ENCODE results near the gene EXOC4.

DNA sequence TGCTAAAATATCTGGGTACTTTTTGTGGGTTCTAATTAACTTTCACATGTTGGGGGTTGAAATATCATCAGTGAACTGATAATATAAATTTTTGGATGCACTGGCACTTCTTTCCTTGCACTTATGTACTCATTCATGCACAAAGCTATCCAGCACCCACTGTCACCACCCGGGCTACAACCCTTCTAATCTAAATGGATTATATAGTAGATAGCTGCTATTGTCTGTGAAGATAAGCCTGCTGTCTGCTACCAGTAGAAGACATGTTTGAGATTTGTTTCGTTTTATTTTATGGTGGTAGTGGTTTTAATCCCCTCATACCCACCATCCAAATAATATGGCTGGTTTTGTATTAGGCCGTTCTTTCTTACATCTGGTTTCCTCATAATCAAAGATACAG, 520.7 kb downstream of the EXOC4 start:
- TF ChIP-seq, protein P1, sequence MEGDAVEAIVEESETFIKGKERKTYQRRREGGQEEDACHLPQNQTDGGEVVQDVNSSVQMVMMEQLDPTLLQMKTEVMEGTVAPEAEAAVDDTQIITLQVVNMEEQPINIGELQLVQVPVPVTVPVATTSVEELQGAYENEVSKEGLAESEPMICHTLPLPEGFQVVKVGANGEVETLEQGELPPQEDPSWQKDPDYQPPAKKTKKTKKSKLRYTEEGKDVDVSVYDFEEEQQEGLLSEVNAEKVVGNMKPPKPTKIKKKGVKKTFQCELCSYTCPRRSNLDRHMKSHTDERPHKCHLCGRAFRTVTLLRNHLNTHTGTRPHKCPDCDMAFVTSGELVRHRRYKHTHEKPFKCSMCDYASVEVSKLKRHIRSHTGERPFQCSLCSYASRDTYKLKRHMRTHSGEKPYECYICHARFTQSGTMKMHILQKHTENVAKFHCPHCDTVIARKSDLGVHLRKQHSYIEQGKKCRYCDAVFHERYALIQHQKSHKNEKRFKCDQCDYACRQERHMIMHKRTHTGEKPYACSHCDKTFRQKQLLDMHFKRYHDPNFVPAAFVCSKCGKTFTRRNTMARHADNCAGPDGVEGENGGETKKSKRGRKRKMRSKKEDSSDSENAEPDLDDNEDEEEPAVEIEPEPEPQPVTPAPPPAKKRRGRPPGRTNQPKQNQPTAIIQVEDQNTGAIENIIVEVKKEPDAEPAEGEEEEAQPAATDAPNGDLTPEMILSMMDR (IDR thresholded peaks at IDR 0.05 in 4 of 5, conservative IDR thresholded peaks at IDR 0.05 in 1 of 5) = no peak
- no peak for TF ChIP-seq POLR2A (IDR thresholded peaks at IDR 0.05)

Measured in gastrocnemius medialis (tissue), 4 donors.